HCT116 (cell line): ENCODE results near the gene IDS. TPM values are rescaled to one million over a fixed set of nuclear protein-coding genes. Genes with fewer than 3 reads are reported as not detected.

ENCODE experiments used
- ATAC-seq: fragments of 200-7000 bp; cut with Tn5 transposase; 2 replicates; pipeline ENCODE4 v1.9.1; 2020; ENCODE audit warnings: mild to moderate bottlenecking, moderate library complexity
- BruUV-seq: library from RNA; stranded (reverse); fragments of 400-500 nt; replicated peaks from 2 replicates; lab custom pipeline; 2021; lab: Mats Ljungman, UMichigan
- CTCF ChIA-PET: fragments of 300-600 bp; sonication (Branson Sonifier 250); formaldehyde crosslinking; loops from one replicate; lab custom pipeline; 2021; ENCODE audit warnings: antibody characterized with exemption; lab: Charles Lee
- POLR2A ChIA-PET: fragments of 300-600, 350-600 bp; sonication (Branson Sonifier 250); formaldehyde crosslinking; loops from one replicate; lab custom pipeline; 2021; ENCODE audit warnings: antibody characterized with exemption; lab: Charles Lee
- RAD21 ChIA-PET, 2 experiments: fragments of 300-600 bp; sonication (Branson Sonifier 250); formaldehyde crosslinking; loops; one replicate each; lab custom pipeline; 2023; ENCODE audit warnings: low total read pairs in 2 of 2; ENCODE audit not compliant: uncharacterized antibody in 2 of 2, unreplicated experiment in 2 of 2, low non-redundant PET in 1 of 2; lab: Charles Lee
- DNase-seq: peaks from one replicate; pipeline ENCODE4 v3.0.0-alpha.2; 2010; ENCODE audit warnings: low read depth, low spot score
- H2AFZ ChIP-seq: fragments of 200-600 bp; shearing (Covaris generic), sonication (generic); 2 replicates; pipeline ENCODE4 v1.6.1; 2017; ENCODE audit warnings: low read depth, mixed run types, mixed read lengths, antibody characterized with exemption, low read length; ENCODE audit not compliant: poor library complexity, severe bottlenecking
- H3K27ac ChIP-seq: 2 replicates; pipeline ENCODE4 v1.5.1; 2012; ENCODE audit warnings: low read depth, low read length
- H3K27me3 ChIP-seq: fragments of 200-600 bp; sonication (generic); 2 replicates; pipeline ENCODE4 v1.6.1; 2016; ENCODE audit warnings: mixed run types, low read length, mixed read lengths; ENCODE audit not compliant: insufficient read depth
- H3K36me3 ChIP-seq, 2 experiments: fragments of 200-500 bp in 1 of 2; fragments of 200-600 bp in 1 of 2; sonication (Bioruptor generic) in 1 of 2; sonication (generic) in 1 of 2; 2 replicates each; pipeline versions ENCODE4 v1.5.1 to v1.6.1; 2014 to 2016; ENCODE audit warnings: low read length in 2 of 2, inconsistent platforms in 1 of 2, mixed read lengths in 1 of 2, mixed run types in 1 of 2; ENCODE audit not compliant: insufficient read depth in 2 of 2, control insufficient read depth in 1 of 2
- H3K4me1 ChIP-seq, 2 experiments: fragments of 200-600 bp in 1 of 2; sonication (generic) in 1 of 2; 2 replicates each; pipeline versions ENCODE4 v1.5.1 to v1.6.1; 2012 to 2017; ENCODE audit warnings: low read length in 2 of 2, inconsistent platforms in 1 of 2, mild to moderate bottlenecking in 1 of 2, mixed read lengths in 1 of 2, mixed run types in 1 of 2, moderate library complexity in 1 of 2; ENCODE audit not compliant: insufficient read depth in 2 of 2, control insufficient read depth in 1 of 2
- H3K4me2 ChIP-seq: fragments of 200-600 bp; sonication (generic); 2 replicates; pipeline ENCODE4 v1.6.1; 2017; ENCODE audit warnings: mixed run types, low read length, mixed read lengths
- H3K4me3 ChIP-seq, 2 experiments: fragments of 200-600 bp in 1 of 2; sonication (generic) in 1 of 2; replicated peaks in 1 of 2; 2 replicates each; pipeline ENCODE4 v1.5.1; 2011 to 2016; ENCODE audit warnings: low read length in 2 of 2, control low read depth in 1 of 2, low read depth in 1 of 2, mild to moderate bottlenecking in 1 of 2, mixed read lengths in 1 of 2, mixed run types in 1 of 2
- H3K79me2 ChIP-seq: fragments of 200-600 bp; sonication (generic); 2 replicates; pipeline ENCODE4 v1.6.1; 2017; ENCODE audit warnings: mild to moderate bottlenecking, mixed run types, low read length, moderate library complexity, mixed read lengths; ENCODE audit not compliant: insufficient read depth
- H3K9ac ChIP-seq: fragments of 200-600 bp; sonication (generic); 2 replicates; pipeline ENCODE4 v1.6.1; 2016; ENCODE audit warnings: low read length, mixed read lengths
- H3K9me2 ChIP-seq: fragments of 200-600 bp; sonication (generic), shearing (Covaris generic); 2 replicates; pipeline ENCODE4 v1.6.1; 2017; ENCODE audit warnings: mixed run types, mild to moderate bottlenecking, moderate library complexity; ENCODE audit not compliant: insufficient read depth
- H3K9me3 ChIP-seq, 2 experiments: fragments of 200-500 bp in 1 of 2; fragments of 200-600 bp in 1 of 2; sonication (Bioruptor generic) in 1 of 2; sonication (generic) in 1 of 2; 2 replicates each; pipeline ENCODE4 v1.6.1; 2014 to 2017; ENCODE audit warnings: low read length in 2 of 2, mixed read lengths in 2 of 2, inconsistent platforms in 1 of 2, low read depth in 1 of 2, mild to moderate bottlenecking in 1 of 2, mixed run types in 1 of 2, moderate library complexity in 1 of 2; ENCODE audit not compliant: control insufficient read depth in 1 of 2, insufficient read depth in 1 of 2
- H4K20me1 ChIP-seq: fragments of 200-600 bp; sonication (generic), shearing (Covaris generic); 2 replicates; pipeline ENCODE4 v1.6.1; 2017; ENCODE audit warnings: mixed run types, mild to moderate bottlenecking, moderate library complexity; ENCODE audit not compliant: insufficient read depth
- CBX3 ChIP-seq: IDR thresholded peaks from 2 replicates; pipeline ENCODE4 v1.6.1; 2012; ENCODE audit warnings: low read depth
- CEBPB ChIP-seq: IDR thresholded peaks from 2 replicates; pipeline ENCODE4 v1.6.1; 2012; ENCODE audit warnings: low read depth
- ELF1 ChIP-seq: IDR thresholded peaks from 2 replicates; pipeline ENCODE4 v1.6.1; 2012; ENCODE audit warnings: low read depth, borderline replicate concordance
- EZH2 ChIP-seq: fragments of 200-600 bp; sonication (generic); IDR thresholded peaks from 2 replicates; pipeline ENCODE4 v1.6.1; 2017; ENCODE audit warnings: antibody characterized with exemption, mixed run types
- EZH2phosphoT487 ChIP-seq: fragments of 200-600 bp; IDR thresholded peaks from 2 replicates; pipeline ENCODE4 v1.6.1; 2018; ENCODE audit warnings: antibody characterized with exemption, borderline replicate concordance
- FOSL1 ChIP-seq: IDR thresholded peaks from 2 replicates; pipeline ENCODE4 v1.6.1; 2012; ENCODE audit warnings: low read depth
- JUND ChIP-seq: IDR thresholded peaks from 2 replicates; pipeline ENCODE4 v1.6.1; 2012
- POLR2A ChIP-seq: IDR thresholded peaks from 2 replicates; pipeline ENCODE4 v1.7.0; 2011; ENCODE audit warnings: borderline replicate concordance; ENCODE audit not compliant: insufficient read depth, insufficient read length; ENCODE audit errors: extremely low read depth
- RAD21 ChIP-seq: IDR thresholded peaks from 2 replicates; pipeline ENCODE4 v1.6.1; 2012; ENCODE audit warnings: low read depth, mild to moderate bottlenecking
- SIN3A ChIP-seq: IDR thresholded peaks from 2 replicates; pipeline ENCODE4 v1.6.1; 2012; ENCODE audit warnings: low read depth
- SP1 ChIP-seq: IDR thresholded peaks from 2 replicates; pipeline ENCODE4 v1.6.1; 2012; ENCODE audit warnings: low read depth
- SRF ChIP-seq: IDR thresholded peaks from 2 replicates; pipeline ENCODE4 v1.6.1; 2012; ENCODE audit warnings: low read depth
- TCF7L2 ChIP-seq: IDR thresholded peaks from 2 replicates; pipeline ENCODE4 v1.7.0; 2011; ENCODE audit warnings: borderline replicate concordance, inconsistent platforms; ENCODE audit not compliant: insufficient read depth, insufficient read length; ENCODE audit errors: extremely low read depth
- YY1 ChIP-seq: IDR thresholded peaks from 2 replicates; pipeline ENCODE4 v1.6.1; 2011; ENCODE audit warnings: low read length, low read depth, moderate library complexity, mild to moderate bottlenecking; ENCODE audit not compliant: insufficient replicate concordance; ENCODE audit errors: extremely low read depth
- ZBTB33 ChIP-seq: IDR thresholded peaks from 2 replicates; pipeline ENCODE4 v1.6.1; 2011; ENCODE audit warnings: mild to moderate bottlenecking, low read length, moderate library complexity; ENCODE audit not compliant: insufficient replicate concordance; ENCODE audit errors: extremely low read depth
- ZFX ChIP-seq: fragments of 450-650 bp; IDR thresholded peaks from 2 replicates; pipeline ENCODE4 v1.6.1; 2017
- ZNF274 ChIP-seq: fragments of 200-500 bp; sonication (Bioruptor generic); IDR thresholded peaks from 2 replicates; pipeline ENCODE4 v1.6.1; 2014; ENCODE audit warnings: mild to moderate bottlenecking, low read depth, low read length, inconsistent platforms
- intact Hi-C: fragments of 100-400 bp; cut with micrococcal nuclease; formaldehyde crosslinking; loops from 2 replicates; pipeline ENCODE4 v1.10.0; 2022
- total RNA-seq: library from RNA; stranded (reverse); gene quantifications from one replicate; pipeline ENCODE4 v1.2.1, GENCODE V29; 2021; ENCODE audit not compliant: unreplicated experiment
- TF ChIP-seq, protein P1 (sequence below): IDR thresholded peaks from 2 replicates; pipeline ENCODE4 v1.6.1; 2012
- TF ChIP-seq, protein P2 (sequence below): IDR thresholded peaks from 2 replicates; pipeline ENCODE4 v1.6.1; 2012
- TF ChIP-seq, protein P3 (sequence below): IDR thresholded peaks from 2 replicates; pipeline ENCODE4 v1.6.1; 2012; ENCODE audit warnings: low read depth

IDS gene
- total RNA-seq, 1 experiment from 2014 or later = 42.0 TPM

DNA sequence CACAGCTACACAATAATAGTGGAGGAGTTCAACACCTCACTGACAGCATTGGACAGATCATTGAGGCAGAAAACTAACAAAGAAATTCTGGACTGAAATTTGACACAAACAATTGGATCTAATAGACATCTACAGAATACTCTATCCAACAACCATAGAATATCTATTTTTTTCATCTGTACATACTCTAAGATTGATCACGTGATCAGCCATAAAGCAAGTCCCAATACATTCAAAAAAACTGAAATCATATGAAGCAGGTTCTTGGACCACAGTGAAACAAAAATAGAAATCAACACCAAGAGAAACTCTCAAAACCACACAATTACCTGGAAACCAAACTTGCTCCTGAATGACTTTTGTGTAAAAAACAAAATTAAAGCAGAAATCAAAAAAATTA is 12.2 kb upstream of the IDS start:
- no peaks in the 10 kb centered on the region for H3K27me3 ChIP-seq
- POLR2A ChIA-PET = no interaction called here
- RAD21 ChIA-PET = no interaction called here
- no peak overlapping the region for H3K4me2 ChIP-seq
- H2AFZ ChIP-seq = no peak overlapping the region
- ATAC-seq = no peak
- H3K4me1 ChIP-seq = peaks cover 3 to 8% of the 10 kb centered on the region in 2 experiments; a peak in 2 of 4 replicates
- DNase-seq = no peak
- BruUV-seq = no TSS peak
- H3K79me2 ChIP-seq = no peaks in the 10 kb centered on the region
- no peaks in the 10 kb centered on the region for H4K20me1 ChIP-seq
- intact Hi-C loops = no loop called here
- CTCF ChIA-PET = no interaction called here
- H3K9ac ChIP-seq = no peak overlapping the region
- H3K9me2 ChIP-seq = no peaks in the 10 kb centered on the region
- TF ChIP-seq, protein P1, sequence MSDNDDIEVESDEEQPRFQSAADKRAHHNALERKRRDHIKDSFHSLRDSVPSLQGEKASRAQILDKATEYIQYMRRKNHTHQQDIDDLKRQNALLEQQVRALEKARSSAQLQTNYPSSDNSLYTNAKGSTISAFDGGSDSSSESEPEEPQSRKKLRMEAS = no peak
- TF ChIP-seq, protein P2, sequence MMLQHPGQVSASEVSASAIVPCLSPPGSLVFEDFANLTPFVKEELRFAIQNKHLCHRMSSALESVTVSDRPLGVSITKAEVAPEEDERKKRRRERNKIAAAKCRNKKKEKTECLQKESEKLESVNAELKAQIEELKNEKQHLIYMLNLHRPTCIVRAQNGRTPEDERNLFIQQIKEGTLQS = no peak
- no peak for TF ChIP-seq EZH2
- TF ChIP-seq ZFX = no peak
- no peak for TF ChIP-seq JUND
- TF ChIP-seq, protein P3, sequence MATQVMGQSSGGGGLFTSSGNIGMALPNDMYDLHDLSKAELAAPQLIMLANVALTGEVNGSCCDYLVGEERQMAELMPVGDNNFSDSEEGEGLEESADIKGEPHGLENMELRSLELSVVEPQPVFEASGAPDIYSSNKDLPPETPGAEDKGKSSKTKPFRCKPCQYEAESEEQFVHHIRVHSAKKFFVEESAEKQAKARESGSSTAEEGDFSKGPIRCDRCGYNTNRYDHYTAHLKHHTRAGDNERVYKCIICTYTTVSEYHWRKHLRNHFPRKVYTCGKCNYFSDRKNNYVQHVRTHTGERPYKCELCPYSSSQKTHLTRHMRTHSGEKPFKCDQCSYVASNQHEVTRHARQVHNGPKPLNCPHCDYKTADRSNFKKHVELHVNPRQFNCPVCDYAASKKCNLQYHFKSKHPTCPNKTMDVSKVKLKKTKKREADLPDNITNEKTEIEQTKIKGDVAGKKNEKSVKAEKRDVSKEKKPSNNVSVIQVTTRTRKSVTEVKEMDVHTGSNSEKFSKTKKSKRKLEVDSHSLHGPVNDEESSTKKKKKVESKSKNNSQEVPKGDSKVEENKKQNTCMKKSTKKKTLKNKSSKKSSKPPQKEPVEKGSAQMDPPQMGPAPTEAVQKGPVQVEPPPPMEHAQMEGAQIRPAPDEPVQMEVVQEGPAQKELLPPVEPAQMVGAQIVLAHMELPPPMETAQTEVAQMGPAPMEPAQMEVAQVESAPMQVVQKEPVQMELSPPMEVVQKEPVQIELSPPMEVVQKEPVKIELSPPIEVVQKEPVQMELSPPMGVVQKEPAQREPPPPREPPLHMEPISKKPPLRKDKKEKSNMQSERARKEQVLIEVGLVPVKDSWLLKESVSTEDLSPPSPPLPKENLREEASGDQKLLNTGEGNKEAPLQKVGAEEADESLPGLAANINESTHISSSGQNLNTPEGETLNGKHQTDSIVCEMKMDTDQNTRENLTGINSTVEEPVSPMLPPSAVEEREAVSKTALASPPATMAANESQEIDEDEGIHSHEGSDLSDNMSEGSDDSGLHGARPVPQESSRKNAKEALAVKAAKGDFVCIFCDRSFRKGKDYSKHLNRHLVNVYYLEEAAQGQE = no peak
- no peak for TF ChIP-seq ZBTB33
- TF ChIP-seq SIN3A = no peak
- TF ChIP-seq EZH2phosphoT487 = no peak
- no peak for TF ChIP-seq TCF7L2
- TF ChIP-seq CEBPB = no peak
- TF ChIP-seq FOSL1 = no peak
- TF ChIP-seq POLR2A = no peak
- no peak for TF ChIP-seq ELF1
- no peak for TF ChIP-seq YY1
- no peak for TF ChIP-seq SRF
- TF ChIP-seq SP1 = no peak
- TF ChIP-seq RAD21 = no peak
- TF ChIP-seq CBX3 = no peak
- TF ChIP-seq ZNF274 = no peak
- no peaks in the 10 kb centered on the region for H3K9me3 ChIP-seq
- H3K4me3 ChIP-seq = no peak overlapping the region
- no peak overlapping the region for H3K27ac ChIP-seq
- no peaks in the 10 kb centered on the region for H3K36me3 ChIP-seq
